HFF-Myc (cell line): Measurements from ENCODE around the gene GRIA4.

ENCODE experiments used
- DNase-seq: peaks from one replicate; pipeline ENCODE4 v3.0.0-alpha.2; 2011; ENCODE audit warnings: low read depth; ENCODE audit errors: extremely low read depth
- H3K4me3 ChIP-seq: replicated peaks from 2 replicates; pipeline ENCODE4 v1.5.1; 2011; ENCODE audit warnings: low read depth, mild to moderate bottlenecking, control low read depth, low read length
- CTCF ChIP-seq: IDR thresholded peaks from 2 replicates; pipeline ENCODE4 v1.5.1; 2012; ENCODE audit warnings: mild to moderate bottlenecking, low read depth, low read length, control low read depth; ENCODE audit errors: missing control alignments

The GRIA4 gene

GRCh38 chr11:105860105-105860504 is 250.2 kb downstream of the GRIA4 start:
- no peak for DNase-seq
- H3K4me3 ChIP-seq = no peak overlapping the region
- no peak for TF ChIP-seq CTCF

- no peak for DNase-seq
- no peak for TF ChIP-seq CTCF
- H3K4me3 ChIP-seq = no peak overlapping the region
Measured at GRCh38 chr11:105861225-105861624, 251.4 kb downstream of the GRIA4 start.

- peak; percentile 57 for DNase-seq
- H3K4me3 ChIP-seq = no peak overlapping the region
- peak; percentile 48 for TF ChIP-seq CTCF
Measured at GRCh38 chr11:105862736-105863367, 253.0 kb downstream of the GRIA4 start.

- no peak for DNase-seq
- TF ChIP-seq CTCF = no peak
- H3K4me3 ChIP-seq = no peak overlapping the region
Measured at GRCh38 chr11:105863523-105863922, 253.7 kb downstream of the GRIA4 start.

DNA sequence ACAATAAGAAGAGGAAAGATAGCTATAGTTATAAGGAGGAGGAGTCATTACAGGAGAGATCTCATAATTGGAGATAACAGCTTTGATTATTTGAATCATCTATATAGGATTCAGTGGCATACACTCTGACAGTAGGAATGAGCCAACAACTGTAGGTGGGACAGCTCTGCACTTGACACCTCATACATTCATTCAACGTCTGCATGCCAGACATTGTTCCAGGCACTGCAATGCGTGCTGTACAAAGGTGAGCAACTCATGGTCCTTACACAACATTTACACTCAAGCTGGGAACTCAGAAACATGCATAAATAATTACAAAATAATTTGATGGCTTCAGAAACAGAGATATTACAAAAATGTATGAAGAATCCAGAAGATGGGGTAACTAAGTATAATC is 257.9 kb downstream of the GRIA4 start:
- no peak for DNase-seq
- H3K4me3 ChIP-seq = no peak overlapping the region
- TF ChIP-seq CTCF = no peak

GRCh38 chr11:105868762-105869285 is 259.0 kb downstream of the GRIA4 start:
- DNase-seq = no peak
- no peak overlapping the region for H3K4me3 ChIP-seq
- no peak for TF ChIP-seq CTCF

GRCh38 chr11:105870516-105871113 is 260.7 kb downstream of the GRIA4 start:
- no peak overlapping the region for H3K4me3 ChIP-seq
- no peak for DNase-seq
- no peak for TF ChIP-seq CTCF
